IMR-90 (cell line): Measurements from ENCODE around the gene NLGN3.

ENCODE experiments used
- BHLHE40 ChIP-seq: fragments of 150-350 bp; IDR thresholded peaks from 2 replicates; pipeline ENCODE4 v1.6.1; 2016; ENCODE audit warnings: mild to moderate bottlenecking, low read depth, low read length
- CEBPB ChIP-seq: IDR thresholded peaks from 2 replicates; pipeline ENCODE4 v1.6.1; 2012; ENCODE audit warnings: low read depth, low read length, improper control_type of control experiment
- FOS ChIP-seq: fragments of 150-350 bp; IDR thresholded peaks from 2 replicates; pipeline ENCODE4 v1.6.1; 2016; ENCODE audit warnings: low read depth, low read length
- MAFK ChIP-seq: IDR thresholded peaks from 2 replicates; pipeline ENCODE4 v1.6.1; 2012; ENCODE audit warnings: low read depth, low read length, improper control_type of control experiment
- MAZ ChIP-seq: IDR thresholded peaks from 2 replicates; pipeline ENCODE4 v1.6.1; 2012; ENCODE audit warnings: low read depth, mild to moderate bottlenecking, low read length, improper control_type of control experiment, moderate library complexity, borderline replicate concordance
- MXI1 ChIP-seq: IDR thresholded peaks from 2 replicates; pipeline ENCODE4 v1.6.1; 2012; ENCODE audit warnings: low read depth, mild to moderate bottlenecking, low read length, moderate library complexity, borderline replicate concordance
- POLR2A ChIP-seq: IDR thresholded peaks from 2 replicates; pipeline ENCODE4 v1.6.1; 2012; ENCODE audit warnings: mild to moderate bottlenecking, low read depth, low read length
- RCOR1 ChIP-seq: IDR thresholded peaks from 2 replicates; pipeline ENCODE4 v1.6.1; 2012; ENCODE audit warnings: mild to moderate bottlenecking, low read length, improper control_type of control experiment; ENCODE audit not compliant: insufficient replicate concordance
- SMC3 ChIP-seq: fragments of 150-350 bp; IDR thresholded peaks from 2 replicates; pipeline ENCODE4 v1.6.1; 2016; ENCODE audit warnings: low read depth, mild to moderate bottlenecking, antibody characterized with exemption, low read length, moderate library complexity
- TF ChIP-seq, protein P1 (sequence below): conservative IDR thresholded peaks from 2 replicates; pipeline ENCODE4 v1.5.1; 2012; ENCODE audit warnings: mild to moderate bottlenecking, low read depth, low read length, improper control_type of control experiment
- TF ChIP-seq, protein P2 (sequence below): fragments of 150-350 bp; IDR thresholded peaks from 2 replicates; pipeline ENCODE4 v1.6.1; 2017; ENCODE audit warnings: mild to moderate bottlenecking, antibody characterized with exemption, low read length, low read depth

DNA sequence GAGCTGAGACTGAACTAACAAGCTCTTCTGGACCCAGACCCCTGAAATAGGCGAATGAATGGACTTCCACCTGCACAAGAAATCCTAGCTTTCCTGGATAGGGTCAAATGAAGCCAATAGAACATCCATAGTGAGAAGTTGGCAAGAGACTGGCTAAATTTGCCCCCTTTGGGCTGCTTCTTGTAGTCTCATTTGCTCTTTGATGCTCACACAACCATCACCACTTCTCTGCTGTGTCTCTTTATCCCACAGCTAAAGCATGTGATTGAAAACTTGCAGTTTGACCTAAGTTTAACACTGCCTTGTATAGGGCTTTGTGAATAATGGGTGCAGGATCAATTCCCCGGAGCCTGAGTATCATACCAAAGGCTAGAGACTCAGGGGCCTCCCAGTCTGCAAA lies 38.2 kb downstream of the NLGN3 start:
- no peak for TF ChIP-seq SMC3
- TF ChIP-seq, protein P1, sequence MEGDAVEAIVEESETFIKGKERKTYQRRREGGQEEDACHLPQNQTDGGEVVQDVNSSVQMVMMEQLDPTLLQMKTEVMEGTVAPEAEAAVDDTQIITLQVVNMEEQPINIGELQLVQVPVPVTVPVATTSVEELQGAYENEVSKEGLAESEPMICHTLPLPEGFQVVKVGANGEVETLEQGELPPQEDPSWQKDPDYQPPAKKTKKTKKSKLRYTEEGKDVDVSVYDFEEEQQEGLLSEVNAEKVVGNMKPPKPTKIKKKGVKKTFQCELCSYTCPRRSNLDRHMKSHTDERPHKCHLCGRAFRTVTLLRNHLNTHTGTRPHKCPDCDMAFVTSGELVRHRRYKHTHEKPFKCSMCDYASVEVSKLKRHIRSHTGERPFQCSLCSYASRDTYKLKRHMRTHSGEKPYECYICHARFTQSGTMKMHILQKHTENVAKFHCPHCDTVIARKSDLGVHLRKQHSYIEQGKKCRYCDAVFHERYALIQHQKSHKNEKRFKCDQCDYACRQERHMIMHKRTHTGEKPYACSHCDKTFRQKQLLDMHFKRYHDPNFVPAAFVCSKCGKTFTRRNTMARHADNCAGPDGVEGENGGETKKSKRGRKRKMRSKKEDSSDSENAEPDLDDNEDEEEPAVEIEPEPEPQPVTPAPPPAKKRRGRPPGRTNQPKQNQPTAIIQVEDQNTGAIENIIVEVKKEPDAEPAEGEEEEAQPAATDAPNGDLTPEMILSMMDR: no peak
- TF ChIP-seq MAFK: no peak
- no peak for TF ChIP-seq POLR2A
- TF ChIP-seq, protein P2, sequence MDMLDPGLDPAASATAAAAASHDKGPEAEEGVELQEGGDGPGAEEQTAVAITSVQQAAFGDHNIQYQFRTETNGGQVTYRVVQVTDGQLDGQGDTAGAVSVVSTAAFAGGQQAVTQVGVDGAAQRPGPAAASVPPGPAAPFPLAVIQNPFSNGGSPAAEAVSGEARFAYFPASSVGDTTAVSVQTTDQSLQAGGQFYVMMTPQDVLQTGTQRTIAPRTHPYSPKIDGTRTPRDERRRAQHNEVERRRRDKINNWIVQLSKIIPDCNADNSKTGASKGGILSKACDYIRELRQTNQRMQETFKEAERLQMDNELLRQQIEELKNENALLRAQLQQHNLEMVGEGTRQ: no peak
- TF ChIP-seq FOS: no peak
- TF ChIP-seq MXI1: no peak
- TF ChIP-seq RCOR1: no peak
- TF ChIP-seq CEBPB: no peak
- TF ChIP-seq MAZ: no peak
- TF ChIP-seq BHLHE40: no peak
